ENCODE data around the gene AR.

Gene AR

GRCh38 chrX:67587946-67588624 is 44.3 kb downstream of the AR start:
- no peak for TF ChIP-seq CTCF (IDR thresholded peaks at IDR 0.05; ENCODE audit: low read depth, low read length)
- no peak for DNase-seq (ENCODE audit: extremely low read depth, low read depth)

GRCh38 chrX:67596839-67597790 is 53.3 kb downstream of the AR start:
- DNase-seq (ENCODE audit: extremely low read depth, low read depth), result no peak

GRCh38 chrX:67599532-67599931 is 55.7 kb downstream of the AR start:
- no peak for DNase-seq (ENCODE audit: extremely low read depth, low read depth)
- TF ChIP-seq CTCF (IDR thresholded peaks at IDR 0.05; ENCODE audit: low read depth, low read length), result no peak

More at GRCh38 chrX:67596839-67597790, 53.3 kb downstream of the AR start:
- TF ChIP-seq CTCF (IDR thresholded peaks at IDR 0.05; ENCODE audit: low read depth, low read length), result no peak

- DNase-seq (ENCODE audit: extremely low read depth, low read depth), result no peak
- TF ChIP-seq CTCF (IDR thresholded peaks at IDR 0.05; ENCODE audit: low read depth, low read length), result no peak
Observed at GRCh38 chrX:67601771-67602170, 58.0 kb downstream of the AR start.

- peak; percentile 47 for DNase-seq (ENCODE audit: extremely low read depth, low read depth)
- TF ChIP-seq CTCF (IDR thresholded peaks at IDR 0.05; ENCODE audit: low read depth, low read length), result peak; percentile 20
Observed at GRCh38 chrX:67604979-67605703, 61.3 kb downstream of the AR start.

GRCh38 chrX:67607466-67607865 is 63.6 kb downstream of the AR start:
- no peak for DNase-seq (ENCODE audit: extremely low read depth, low read depth)
- TF ChIP-seq CTCF (IDR thresholded peaks at IDR 0.05; ENCODE audit: low read depth, low read length), result no peak
